Measurements from ENCODE around the gene HOMER3. TPM values are rescaled to one million over a fixed set of nuclear protein-coding genes. Genes with fewer than 3 reads are reported as not detected.
A peak's percentile ranks its signal among the peaks of the same experiment; 100 is the strongest.

HOMER3 gene
- total and polyA plus RNA-seq, 9 of the 15 experiments (the other 6 are each of a cell fraction or from before 2014, with no cell fraction given), result 1.3 to 5.1 (median 3.7) TPM; not detected in 2

- no TSS peak for BruUV-seq (replicated peaks)
- peaks cover 0 to 43% of the 10 kb centered on the region in 2 experiments; a peak in 2 of 5 replicates for H3K4me1 ChIP-seq (replicated peaks in 1 of 2; ENCODE audit: control insufficient read depth in 2 of 2, insufficient read depth in 2 of 2, low read length in 2 of 2)
- no peak overlapping the region for H3K27ac ChIP-seq (ENCODE audit: extremely low read depth, low read depth, low read length)
- in situ Hi-C loops (cut with MboI), result no loop called here
- no peak overlapping the region for H2AFZ ChIP-seq (ENCODE audit: low read depth, low read length)
- H3K4me3 ChIP-seq, result no peak overlapping the region
- FAIRE-seq (no peak), ATAC-seq (no peak), DNase-seq (ENCODE audit: extremely low read depth in 1 of 4, low spot score in 3 of 4) (no peak)
- no peak overlapping the region for H3K4me2 ChIP-seq (ENCODE audit: insufficient read depth, low read length)
- H3K9me1 ChIP-seq (ENCODE audit: control insufficient read depth, insufficient read depth, low read length), result no peaks in the 10 kb centered on the region
- 88% methylated on average over 9 of the region's 10 CpGs for WGBS (ENCODE audit: insufficient coverage, low coverage, missing lambda C conversion rate)
- no peaks in the 10 kb centered on the region; the same call in 1 of the 2 replicates for H4K20me1 ChIP-seq (replicated peaks; ENCODE audit: control insufficient read depth, insufficient read depth, low read length)
- TF ChIP-seq POLR2G (IDR thresholded peaks at IDR 0.05; ENCODE audit: low read depth, low read length) (peak; percentile 42; the same call in 1 of the 2 replicates), ZNF184 (CRISPR knock-in tag; IDR thresholded peaks at IDR 0.05) (no peak), RBFOX2 (IDR thresholded peaks at IDR 0.05; ENCODE audit: low read depth, low read length) (peak; percentile 29; the same call in 1 of the 2 replicates), HDAC2 (IDR thresholded peaks at IDR 0.05) (no peak)
- ChIA-PET POLR2A (interaction anchor here (0.6 to 4.4 kb wide), 3 partner anchors 8 to 1477 kb away, joined by 3 to 37 read pairs (median 5); partner anchors contain the start of genes COPE and DDX49), CTCF (ENCODE audit: low intra/inter-chr PET ratio) (no interaction called here)
- peaks cover 16% of the 10 kb centered on the region; the same call in 2 of the 3 replicates for H3K79me2 ChIP-seq (ENCODE audit: control insufficient read depth, insufficient read depth, low read length)
- 0 out of 4 replicates have a peak overlapping the region, but pooled peaks of 1 of the 2 experiments have one; percentile 20 for H3K9ac ChIP-seq (ENCODE audit: insufficient read depth in 1 of 2, low read depth in 2 of 2, low read length in 2 of 2)
- H3K36me3 ChIP-seq (ENCODE audit: control insufficient read depth, insufficient read depth, low read length), result peaks cover 75% of the 10 kb centered on the region; the same call in 2 of the 3 replicates
- intact Hi-C loops (cut with micrococcal nuclease), result no loop called here
- no peaks in the 10 kb centered on the region for H3K27me3 ChIP-seq (ENCODE audit: control insufficient read depth in 2 of 2, insufficient read depth in 2 of 2, low read length in 2 of 2)
- H3K9me3 ChIP-seq (replicated peaks; ENCODE audit: control insufficient read depth, insufficient read depth, low read depth, low read length), result no peaks in the 10 kb centered on the region
These were observed 31.0 kb downstream of the HOMER3 start for GRCh38 chr19:18910010-18910409.

GRCh38 chr19:18908917-18909619 is 31.9 kb downstream of the HOMER3 start:
- in situ Hi-C loops (cut with MboI), result no loop called here

More at GRCh38 chr19:18908917-18909619, 31.9 kb downstream of the HOMER3 start:
- peaks cover 5% of the 10 kb centered on the region; the same call in 1 of the 2 replicates for H4K20me1 ChIP-seq (replicated peaks; ENCODE audit: control insufficient read depth, insufficient read depth, low read length)
- peaks cover 10% of the 10 kb centered on the region; the same call in 2 of the 3 replicates for H3K79me2 ChIP-seq (ENCODE audit: control insufficient read depth, insufficient read depth, low read length)
- POLR2A ChIA-PET, result interaction anchor here (0.6 to 4.4 kb wide), 7 partner anchors 8 to 75 kb away, joined by 3 to 37 read pairs (median 4); partner anchors contain the start of genes COPE and DDX49
- CTCF ChIA-PET (ENCODE audit: low intra/inter-chr PET ratio), result no interaction called here
- H3K4me2 ChIP-seq (ENCODE audit: insufficient read depth, low read length), result no peak overlapping the region
- peaks cover 77% of the 10 kb centered on the region; the same call in 2 of the 3 replicates for H3K36me3 ChIP-seq (ENCODE audit: control insufficient read depth, insufficient read depth, low read length)
- no peak overlapping the region for H3K9ac ChIP-seq (ENCODE audit: insufficient read depth in 1 of 2, low read depth in 2 of 2, low read length in 2 of 2)
- H2AFZ ChIP-seq (ENCODE audit: low read depth, low read length), result no peak overlapping the region
- 87% methylated on average over 16 of the region's 17 CpGs for WGBS (ENCODE audit: insufficient coverage, low coverage, missing lambda C conversion rate)
- no peaks in the 10 kb centered on the region for H3K9me1 ChIP-seq (ENCODE audit: control insufficient read depth, insufficient read depth, low read length)
- intact Hi-C loops (cut with micrococcal nuclease), result no loop called here
- no peaks in the 10 kb centered on the region for H3K27me3 ChIP-seq (ENCODE audit: control insufficient read depth in 2 of 2, insufficient read depth in 2 of 2, low read length in 2 of 2)
- no peak for TF ChIP-seq ETS2 (tag; IDR thresholded peaks at IDR 0.05; ENCODE audit: borderline replicate concordance, poor library complexity, severe bottlenecking)
- TF ChIP-seq POLR2G (IDR thresholded peaks at IDR 0.05; ENCODE audit: low read depth, low read length), result peak; percentile 40
- no peak for FAIRE-seq
- DNase-seq (ENCODE audit: extremely low read depth in 1 of 4, low spot score in 3 of 4), result no peak
- no peak overlapping the region for H3K27ac ChIP-seq (ENCODE audit: extremely low read depth, low read depth, low read length)
- no peaks in the 10 kb centered on the region for H3K9me3 ChIP-seq (replicated peaks; ENCODE audit: control insufficient read depth, insufficient read depth, low read depth, low read length)
- H3K4me1 ChIP-seq (replicated peaks in 1 of 2; ENCODE audit: control insufficient read depth in 2 of 2, insufficient read depth in 2 of 2, low read length in 2 of 2), result peaks cover 0 to 51% of the 10 kb centered on the region in 2 experiments; a peak in 2 of 5 replicates
- ATAC-seq, result no peak
- H3K4me3 ChIP-seq, result no peak overlapping the region
- TSS peak; percentile 25 for BruUV-seq (replicated peaks)
